Erythroblast (primary cell): ENCODE measurements around the gene MXD1.

Experiments used
- GATA1 ChIP-seq: IDR thresholded peaks from 2 replicates; pipeline ENCODE4 v1.6.1; 2011; ENCODE audit warnings: low read depth, mild to moderate bottlenecking, control low read depth, low read length, moderate library complexity
- POLR2A ChIP-seq: IDR thresholded peaks from 2 replicates; pipeline ENCODE4 v1.6.1; 2011; ENCODE audit warnings: mild to moderate bottlenecking, low read length

- TF ChIP-seq POLR2A = no peak
- no peak for TF ChIP-seq GATA1
Observed at GRCh38 chr2:69975853-69976462, 61.0 kb downstream of the MXD1 start.
